Measurements from ENCODE around the gene ERCC1. TPM values are rescaled to one million over a fixed set of nuclear protein-coding genes. Genes with fewer than 3 reads are reported as not detected.

ERCC1 gene
- polyA plus RNA-seq, 1 donor from 2014 or later = 69.2 TPM

DNA sequence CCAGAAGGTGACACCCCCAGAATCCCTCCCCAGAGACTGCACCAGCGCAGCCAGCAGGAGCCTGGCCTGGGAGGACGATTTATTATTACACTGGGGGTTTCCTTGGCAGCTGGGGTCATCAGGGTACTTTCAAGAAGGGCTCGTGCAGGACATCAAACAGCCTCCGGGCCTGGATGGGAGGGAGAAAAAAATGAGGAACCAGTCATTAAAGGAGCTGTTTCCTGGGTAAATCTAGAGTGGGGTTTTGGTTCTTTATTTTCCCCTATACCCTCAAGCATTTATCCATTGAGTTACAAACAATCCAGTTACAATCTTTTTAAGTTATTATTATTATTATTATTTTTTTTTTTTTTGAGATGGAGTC lies 14.2 kb downstream of the ERCC1 start:
- no peak overlapping the region for H3K27ac ChIP-seq (ENCODE audit: low read length)
- no peak overlapping the region for H3K9ac ChIP-seq (ENCODE audit: low read length)
- H3K9me2 ChIP-seq (ENCODE audit: insufficient read depth, low read length) = no peaks in the 10 kb centered on the region
- no peaks in the 10 kb centered on the region for H3F3A ChIP-seq (ENCODE audit: insufficient read depth, low read length, poor library complexity, severe bottlenecking)
- H3K4me2 ChIP-seq (ENCODE audit: low read length) = no peak overlapping the region
- TF ChIP-seq MXI1 (conservative IDR thresholded peaks at IDR 0.05; ENCODE audit: poor library complexity, severe bottlenecking) (no peak), EZH2 (IDR thresholded peaks at IDR 0.05; ENCODE audit: borderline replicate concordance, insufficient read depth, low read length, poor library complexity, severe bottlenecking) (no peak)
- no peaks in the 10 kb centered on the region for H3K9me3 ChIP-seq (ENCODE audit: low read length)
- no peaks in the 10 kb centered on the region for H3K79me2 ChIP-seq (replicated peaks; ENCODE audit: insufficient read depth, low read length)
- H4K20me1 ChIP-seq (ENCODE audit: insufficient read depth) = no peaks in the 10 kb centered on the region
- peaks cover 12% of the 10 kb centered on the region for H3K27me3 ChIP-seq (ENCODE audit: insufficient read depth, low read depth, low read length)
- no peak overlapping the region for H2AFZ ChIP-seq (ENCODE audit: low read depth, low read length)
- no peaks in the 10 kb centered on the region for H3K36me3 ChIP-seq (ENCODE audit: insufficient read depth, low read length)
- H3K4me3 ChIP-seq (ENCODE audit: low read length) = no peak overlapping the region

DNA sequence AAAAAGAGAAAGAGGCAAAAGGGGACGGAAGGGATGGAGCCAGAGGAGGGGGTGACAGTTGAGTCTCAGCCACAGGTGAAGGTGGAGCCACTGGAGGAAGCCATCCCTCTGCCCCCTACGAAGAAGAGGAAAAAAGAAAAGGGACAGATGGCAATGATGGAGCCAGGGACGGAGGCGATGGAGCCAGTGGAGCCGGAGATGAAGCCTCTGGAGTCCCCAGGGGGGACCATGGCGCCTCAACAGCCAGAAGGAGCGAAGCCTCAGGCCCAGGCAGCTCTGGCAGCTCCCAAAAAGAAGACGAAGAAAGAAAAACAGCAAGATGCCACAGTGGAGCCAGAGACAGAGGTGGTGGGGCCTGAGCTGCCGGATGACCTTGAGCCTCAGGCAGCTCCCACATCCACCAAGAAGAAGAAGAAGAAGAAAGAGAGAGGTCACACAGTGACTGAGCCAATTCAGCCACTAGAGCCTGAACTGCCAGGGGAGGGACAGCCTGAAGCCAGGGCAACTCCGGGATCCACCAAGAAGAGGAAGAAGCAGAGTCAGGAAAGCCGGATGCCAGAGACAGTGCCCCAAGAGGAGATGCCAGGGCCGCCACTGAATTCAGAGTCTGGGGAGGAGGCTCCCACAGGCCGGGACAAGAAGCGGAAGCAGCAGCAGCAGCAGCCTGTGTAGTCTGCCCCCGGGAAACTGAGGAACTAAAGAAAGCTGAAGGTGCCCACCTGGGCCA lies 14.7 kb downstream of the ERCC1 start:
- Histone ChIP-seq H4K20me1 (ENCODE audit: insufficient read depth) (no peaks in the 10 kb centered on the region), H3K36me3 (ENCODE audit: insufficient read depth, low read length) (no peaks in the 10 kb centered on the region), H2AFZ (ENCODE audit: low read depth, low read length) (no peak overlapping the region), H3K27ac (ENCODE audit: low read length) (no peak overlapping the region), H3F3A (ENCODE audit: insufficient read depth, low read length, poor library complexity, severe bottlenecking) (no peaks in the 10 kb centered on the region), H3K27me3 (ENCODE audit: insufficient read depth, low read depth, low read length) (peaks cover 18% of the 10 kb centered on the region), H3K4me3 (ENCODE audit: low read length) (no peak overlapping the region), H3K9me3 (ENCODE audit: low read length) (no peaks in the 10 kb centered on the region), H3K9me2 (ENCODE audit: insufficient read depth, low read length) (no peaks in the 10 kb centered on the region), H3K9ac (ENCODE audit: low read length) (no peak overlapping the region), H3K4me2 (ENCODE audit: low read length) (no peak overlapping the region), H3K79me2 (replicated peaks; ENCODE audit: insufficient read depth, low read length) (no peaks in the 10 kb centered on the region)
- no peak for TF ChIP-seq EZH2 (IDR thresholded peaks at IDR 0.05; ENCODE audit: borderline replicate concordance, insufficient read depth, low read length, poor library complexity, severe bottlenecking)
- TF ChIP-seq RAD21 (conservative IDR thresholded peaks at IDR 0.05) = no peak
- TF ChIP-seq POLR2AphosphoS5 (IDR thresholded peaks at IDR 0.05) = no peak
- TF ChIP-seq MXI1 (conservative IDR thresholded peaks at IDR 0.05; ENCODE audit: poor library complexity, severe bottlenecking) = no peak
- no peak for TF ChIP-seq SMC3 (conservative IDR thresholded peaks at IDR 0.05; ENCODE audit: poor library complexity)
- TF ChIP-seq EP300 (conservative IDR thresholded peaks at IDR 0.05; ENCODE audit: poor library complexity, severe bottlenecking) = no peak
- TF ChIP-seq, protein P1, sequence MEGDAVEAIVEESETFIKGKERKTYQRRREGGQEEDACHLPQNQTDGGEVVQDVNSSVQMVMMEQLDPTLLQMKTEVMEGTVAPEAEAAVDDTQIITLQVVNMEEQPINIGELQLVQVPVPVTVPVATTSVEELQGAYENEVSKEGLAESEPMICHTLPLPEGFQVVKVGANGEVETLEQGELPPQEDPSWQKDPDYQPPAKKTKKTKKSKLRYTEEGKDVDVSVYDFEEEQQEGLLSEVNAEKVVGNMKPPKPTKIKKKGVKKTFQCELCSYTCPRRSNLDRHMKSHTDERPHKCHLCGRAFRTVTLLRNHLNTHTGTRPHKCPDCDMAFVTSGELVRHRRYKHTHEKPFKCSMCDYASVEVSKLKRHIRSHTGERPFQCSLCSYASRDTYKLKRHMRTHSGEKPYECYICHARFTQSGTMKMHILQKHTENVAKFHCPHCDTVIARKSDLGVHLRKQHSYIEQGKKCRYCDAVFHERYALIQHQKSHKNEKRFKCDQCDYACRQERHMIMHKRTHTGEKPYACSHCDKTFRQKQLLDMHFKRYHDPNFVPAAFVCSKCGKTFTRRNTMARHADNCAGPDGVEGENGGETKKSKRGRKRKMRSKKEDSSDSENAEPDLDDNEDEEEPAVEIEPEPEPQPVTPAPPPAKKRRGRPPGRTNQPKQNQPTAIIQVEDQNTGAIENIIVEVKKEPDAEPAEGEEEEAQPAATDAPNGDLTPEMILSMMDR (IDR thresholded peaks at IDR 0.05; ENCODE audit: poor library complexity, severe bottlenecking) = no peak
- TF ChIP-seq TAF1 (IDR thresholded peaks at IDR 0.05; ENCODE audit: low read depth) = no peak
- TF ChIP-seq, protein P2, sequence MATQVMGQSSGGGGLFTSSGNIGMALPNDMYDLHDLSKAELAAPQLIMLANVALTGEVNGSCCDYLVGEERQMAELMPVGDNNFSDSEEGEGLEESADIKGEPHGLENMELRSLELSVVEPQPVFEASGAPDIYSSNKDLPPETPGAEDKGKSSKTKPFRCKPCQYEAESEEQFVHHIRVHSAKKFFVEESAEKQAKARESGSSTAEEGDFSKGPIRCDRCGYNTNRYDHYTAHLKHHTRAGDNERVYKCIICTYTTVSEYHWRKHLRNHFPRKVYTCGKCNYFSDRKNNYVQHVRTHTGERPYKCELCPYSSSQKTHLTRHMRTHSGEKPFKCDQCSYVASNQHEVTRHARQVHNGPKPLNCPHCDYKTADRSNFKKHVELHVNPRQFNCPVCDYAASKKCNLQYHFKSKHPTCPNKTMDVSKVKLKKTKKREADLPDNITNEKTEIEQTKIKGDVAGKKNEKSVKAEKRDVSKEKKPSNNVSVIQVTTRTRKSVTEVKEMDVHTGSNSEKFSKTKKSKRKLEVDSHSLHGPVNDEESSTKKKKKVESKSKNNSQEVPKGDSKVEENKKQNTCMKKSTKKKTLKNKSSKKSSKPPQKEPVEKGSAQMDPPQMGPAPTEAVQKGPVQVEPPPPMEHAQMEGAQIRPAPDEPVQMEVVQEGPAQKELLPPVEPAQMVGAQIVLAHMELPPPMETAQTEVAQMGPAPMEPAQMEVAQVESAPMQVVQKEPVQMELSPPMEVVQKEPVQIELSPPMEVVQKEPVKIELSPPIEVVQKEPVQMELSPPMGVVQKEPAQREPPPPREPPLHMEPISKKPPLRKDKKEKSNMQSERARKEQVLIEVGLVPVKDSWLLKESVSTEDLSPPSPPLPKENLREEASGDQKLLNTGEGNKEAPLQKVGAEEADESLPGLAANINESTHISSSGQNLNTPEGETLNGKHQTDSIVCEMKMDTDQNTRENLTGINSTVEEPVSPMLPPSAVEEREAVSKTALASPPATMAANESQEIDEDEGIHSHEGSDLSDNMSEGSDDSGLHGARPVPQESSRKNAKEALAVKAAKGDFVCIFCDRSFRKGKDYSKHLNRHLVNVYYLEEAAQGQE (IDR thresholded peaks at IDR 0.05; ENCODE audit: borderline replicate concordance) = no peak

All from neural cell (in vitro differentiated cells).